Measurements from ENCODE around the gene STX3.

Gene STX3

DNA sequence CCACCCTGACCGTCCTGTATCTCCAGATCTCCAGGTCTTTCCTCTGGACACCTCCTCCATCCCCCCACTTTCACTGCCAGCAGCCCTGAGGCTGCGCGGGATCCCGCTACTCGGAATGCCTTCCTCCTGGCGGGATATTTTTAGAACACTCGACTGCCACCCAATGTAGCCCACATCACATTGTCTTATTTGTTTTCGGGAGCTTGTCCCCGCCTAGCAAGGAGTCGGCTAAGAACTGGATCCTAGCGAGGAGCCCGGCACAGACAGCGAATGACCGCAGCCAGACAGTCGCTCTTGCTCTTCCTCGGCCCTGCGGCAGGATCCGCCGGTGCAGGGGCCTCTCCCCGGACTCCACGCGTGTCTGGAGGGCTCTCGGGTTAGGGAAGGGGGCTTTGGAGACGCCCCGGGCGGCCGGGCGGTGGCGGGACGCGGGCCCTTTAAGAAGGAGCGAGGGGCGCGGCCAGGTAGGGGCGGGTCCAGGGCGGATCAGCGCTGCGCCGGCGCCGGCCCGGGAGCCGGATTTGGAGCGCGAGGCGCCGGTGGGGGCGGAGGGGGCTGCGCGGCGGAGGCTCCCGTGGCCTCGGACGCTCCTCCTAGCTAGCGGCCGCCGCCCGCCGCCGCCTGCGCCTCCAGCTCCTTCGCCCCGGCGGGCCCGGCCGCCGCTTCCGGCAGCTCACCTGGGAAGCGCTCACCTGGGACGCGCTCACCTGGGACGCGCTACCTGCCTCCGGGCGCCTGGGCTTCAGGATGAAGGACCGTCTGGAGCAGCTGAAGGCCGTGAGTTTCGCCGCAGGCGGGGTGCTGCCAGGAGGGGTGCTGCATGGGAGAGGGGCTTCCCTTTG is at the start of gene STX3:
Gene STX3, plus strand, starts transcription at position 518 of the 842 bp plus-strand sequence. Its CDS starts 230 bp downstream, at position 748.
- peak; percentile 32 for DNase-seq (ENCODE audit: low spot score)

DNA sequence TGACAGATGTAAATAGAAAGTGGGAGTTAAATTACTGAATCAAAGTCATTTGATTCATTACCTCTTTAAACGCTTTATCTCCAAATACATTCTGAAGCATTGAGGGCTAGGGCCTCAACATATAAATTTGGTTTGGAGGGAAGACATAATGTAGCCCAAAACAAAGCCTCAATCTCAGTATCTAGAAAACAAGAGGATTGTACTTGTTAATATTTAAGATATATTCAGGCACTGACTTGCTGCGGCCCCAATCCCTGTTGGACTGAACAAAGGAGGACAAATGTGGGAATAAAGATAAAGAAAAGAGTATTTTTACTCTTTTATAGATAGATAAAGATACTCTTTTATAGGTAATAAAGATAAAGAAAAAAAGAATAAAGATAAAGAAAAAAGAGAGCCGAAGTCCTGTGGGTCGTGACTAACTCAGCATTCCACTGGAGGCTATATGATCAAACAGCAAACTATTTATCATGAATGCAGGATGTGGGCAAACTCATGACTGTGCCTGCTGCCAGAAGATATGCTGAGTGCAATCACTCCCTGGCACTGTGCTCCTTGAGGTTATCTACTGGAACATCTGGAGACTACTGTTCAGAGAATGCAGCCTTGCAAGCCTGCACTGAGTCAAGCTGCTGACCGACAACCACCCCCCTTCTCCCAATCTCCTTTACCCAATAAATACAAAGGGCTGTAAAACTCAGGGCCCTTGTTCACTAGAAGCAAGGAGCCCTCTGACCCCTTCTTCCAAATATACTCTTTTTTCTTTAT is 48.5 kb upstream of the STX3 start:
- no peak for DNase-seq (ENCODE audit: low spot score)

DNA sequence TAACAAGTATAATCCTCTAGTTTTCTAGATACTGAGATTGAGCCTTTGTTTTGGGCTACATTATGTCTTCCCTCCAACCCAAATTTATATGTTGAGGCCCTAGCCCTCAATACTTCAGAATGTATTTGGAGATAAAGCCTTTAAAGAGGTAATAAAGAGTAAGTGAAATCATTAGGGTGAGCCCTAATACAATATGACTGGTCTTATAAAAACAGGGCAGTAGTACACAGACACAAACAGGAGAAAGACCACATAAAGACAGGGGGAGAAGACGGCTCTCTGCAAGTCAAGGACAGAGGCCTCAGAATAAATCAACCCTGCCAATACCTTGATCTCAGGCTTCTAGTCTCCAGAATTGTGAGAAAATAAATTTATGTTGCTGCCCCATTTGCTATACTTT is 47.8 kb upstream of the STX3 start:
- no peak for DNase-seq (ENCODE audit: low spot score)

DNA sequence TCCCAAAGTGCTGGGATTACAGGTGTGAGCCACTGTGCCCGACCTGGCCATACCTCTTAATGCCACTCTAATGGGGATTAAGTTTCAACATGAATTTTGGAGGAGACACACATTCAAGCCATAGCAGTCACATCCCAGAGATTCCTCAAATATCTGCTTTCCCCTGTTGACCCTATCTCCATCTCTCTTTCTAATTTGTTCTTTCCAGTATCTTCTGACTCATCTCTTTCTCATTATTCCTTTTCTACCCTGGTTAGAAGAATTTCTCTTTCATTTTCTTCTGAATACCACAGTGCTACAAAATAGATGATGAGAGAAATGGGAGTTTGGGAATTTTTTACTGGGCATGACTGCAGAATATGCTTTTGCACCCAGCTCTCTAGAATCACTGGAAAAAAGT is 46.6 kb upstream of the STX3 start:
- no peak for DNase-seq (ENCODE audit: low spot score)

DNA sequence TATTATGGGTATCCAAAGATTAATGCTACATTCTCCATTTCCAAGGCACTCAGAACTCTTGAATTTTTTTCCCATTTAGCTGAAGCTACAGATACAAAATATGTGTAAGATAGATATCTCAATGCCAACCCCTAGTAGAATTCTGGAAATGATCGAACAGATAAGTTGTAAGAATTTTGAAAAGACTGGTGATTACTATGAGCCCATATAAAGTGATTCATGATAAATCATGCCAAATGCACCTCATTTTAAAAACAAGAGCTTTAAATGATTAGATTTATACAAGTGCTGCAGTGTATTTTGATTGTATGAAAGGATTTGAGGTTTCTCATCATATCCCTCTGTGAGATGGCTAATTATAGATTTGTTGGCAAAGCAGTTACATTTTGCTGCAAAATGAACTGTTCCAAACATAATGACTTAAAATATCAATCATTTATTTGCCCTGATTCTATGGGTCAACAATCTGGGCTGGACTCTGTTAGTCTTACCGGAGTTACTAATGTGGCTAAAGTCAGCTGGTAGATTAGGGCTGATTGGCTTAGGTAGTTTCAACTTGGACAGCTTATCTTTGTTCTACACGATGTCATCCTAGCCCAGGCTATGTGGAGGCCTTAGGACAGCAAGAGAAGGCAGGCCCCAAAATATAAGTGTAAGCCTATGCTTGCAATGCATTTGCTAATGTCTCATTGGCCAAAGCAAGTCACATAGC is 44.9 kb upstream of the STX3 start:
- DNase-seq (ENCODE audit: low spot score) = no peak

DNA sequence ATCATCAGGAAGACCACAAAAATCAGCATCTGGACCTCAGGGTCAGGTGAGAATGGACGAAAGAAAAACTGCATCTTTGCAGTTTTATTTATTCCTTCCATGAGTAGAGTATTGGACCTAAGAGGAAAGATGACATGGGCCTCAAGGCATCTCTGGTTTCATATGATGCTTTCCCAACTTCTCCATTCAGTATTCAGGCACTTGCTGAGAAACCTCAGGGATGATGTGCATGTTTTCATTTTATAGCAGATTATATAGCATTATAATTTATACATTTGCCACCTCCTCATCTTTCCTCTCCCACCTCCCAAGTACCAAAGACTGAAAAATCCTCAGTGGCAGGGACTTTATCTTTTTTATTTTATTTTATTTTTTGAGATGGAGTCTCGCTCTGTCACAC is 41.4 kb upstream of the STX3 start, which contains the start of gene OR10V1:
Gene OR10V1, minus strand, starts transcription at position 101 of the 400 bp plus-strand sequence. Its CDS starts 0 bp downstream, at position 101.
- DNase-seq (ENCODE audit: low spot score) = no peak

DNA sequence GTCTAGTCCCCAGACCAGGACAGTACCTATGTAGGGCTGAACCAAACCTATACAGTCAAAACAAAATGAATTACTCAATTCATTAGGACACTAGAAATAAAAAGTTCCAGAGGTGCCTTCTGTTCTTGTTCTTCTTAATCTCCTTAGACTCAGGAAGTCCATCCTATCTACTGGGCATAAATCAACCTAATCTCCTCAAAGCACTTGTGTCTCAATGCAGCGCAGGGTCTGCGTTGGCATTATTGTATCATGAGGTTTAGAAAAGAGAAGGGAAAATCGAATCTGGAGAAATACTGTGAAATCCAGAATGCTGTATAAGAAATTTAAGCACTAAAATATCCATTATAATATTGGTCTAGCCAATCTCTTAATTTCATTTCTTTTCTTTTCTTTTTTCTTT is 39.1 kb upstream of the STX3 start:
- no peak for DNase-seq (ENCODE audit: low spot score)

DNA sequence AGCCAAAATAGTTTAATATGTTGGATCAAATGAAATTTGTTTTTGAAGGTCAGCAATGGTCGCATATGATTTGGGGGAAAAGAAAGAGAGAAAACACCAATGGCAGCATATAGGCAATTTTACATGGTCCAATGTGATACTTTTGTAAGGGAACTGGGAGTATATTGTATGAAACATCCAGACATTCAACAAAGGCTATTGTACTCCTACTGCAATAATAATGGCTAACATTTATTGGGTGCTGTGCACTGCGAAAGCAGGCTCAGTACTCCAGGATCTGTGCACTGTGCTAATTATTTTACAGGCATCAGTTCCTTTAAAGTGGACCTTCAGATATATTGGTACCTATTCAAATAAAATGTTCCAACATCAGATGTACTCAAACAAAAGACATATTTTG is 35.6 kb upstream of the STX3 start:
- peak; percentile 85 for DNase-seq (ENCODE audit: low spot score)

DNA sequence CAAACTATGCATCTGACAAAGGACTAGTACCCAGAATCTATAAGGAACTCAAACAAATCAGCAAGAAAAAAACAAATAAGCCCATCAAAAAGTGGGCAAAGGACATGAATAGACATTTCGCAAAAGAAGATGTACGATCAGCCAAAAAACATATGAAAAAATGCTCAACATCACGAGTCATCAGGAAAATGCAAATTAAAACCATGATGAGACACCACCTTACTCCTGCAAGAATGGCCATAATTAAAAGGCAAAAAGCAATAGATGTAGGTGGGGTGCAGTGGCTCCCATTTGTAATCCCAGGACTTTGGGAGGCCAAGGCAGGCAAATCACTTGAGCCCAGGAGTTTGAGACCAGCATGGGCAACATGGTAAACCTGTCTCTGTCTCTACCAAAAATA is 31.1 kb upstream of the STX3 start:
- DNase-seq (ENCODE audit: low spot score) = no peak

DNA sequence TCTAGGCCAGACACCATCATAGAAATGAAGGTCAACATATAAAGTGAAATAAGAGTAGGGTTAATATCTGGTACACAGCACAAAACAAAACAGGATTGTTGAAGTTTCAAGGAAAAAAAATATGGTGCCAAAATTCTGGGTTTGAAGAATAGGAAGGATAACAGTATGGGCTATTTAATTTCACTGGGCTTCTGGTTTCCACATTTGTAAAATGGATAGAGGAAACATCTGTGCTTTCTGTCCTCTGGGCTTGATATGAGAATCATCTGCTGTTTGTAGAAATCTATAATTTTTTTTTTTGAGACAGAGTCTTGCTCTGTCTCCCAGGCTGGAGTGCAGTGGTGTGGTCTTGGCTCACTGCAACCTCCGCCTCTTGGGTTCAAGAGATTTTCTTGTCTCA is 27.8 kb upstream of the STX3 start:
- no peak for DNase-seq (ENCODE audit: low spot score)

DNA sequence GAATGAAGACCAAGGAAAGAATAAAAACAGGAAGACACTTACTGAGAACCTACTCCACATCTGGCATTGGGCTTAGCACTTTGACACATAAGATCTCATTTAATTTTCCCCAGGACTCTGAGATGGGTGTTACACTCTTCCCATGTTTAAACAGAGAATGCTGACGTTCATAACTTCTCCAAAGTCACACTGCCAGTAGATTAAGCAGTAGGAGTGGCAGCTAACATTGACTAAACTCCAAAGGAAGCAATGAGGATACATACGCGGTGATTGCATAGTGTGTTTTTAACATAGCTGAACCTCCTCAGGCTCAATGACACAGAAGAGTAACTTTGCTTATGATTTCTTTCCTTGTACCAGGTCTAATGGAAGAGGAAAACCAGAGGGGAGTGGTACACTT is 27.0 kb upstream of the STX3 start:
- no peak for DNase-seq (ENCODE audit: low spot score)

DNA sequence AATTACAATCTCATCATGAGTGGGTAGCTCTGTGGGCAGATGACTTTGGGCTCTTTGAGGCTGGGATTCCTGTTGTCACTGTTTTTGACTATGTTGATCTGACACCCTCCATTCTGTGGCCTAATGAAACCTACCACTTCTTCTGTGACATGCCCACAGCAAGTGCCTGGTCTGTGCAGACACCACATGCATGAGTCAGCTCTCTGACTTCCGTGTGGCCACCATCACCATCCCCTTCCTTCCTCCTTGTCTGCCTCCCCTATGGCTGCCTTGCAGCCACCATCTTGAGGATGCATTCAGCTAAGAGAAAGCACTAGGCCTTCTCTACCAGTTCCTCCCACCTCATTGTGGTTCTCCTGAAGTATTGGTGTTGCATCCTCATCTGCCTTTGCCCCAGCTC is 26.3 kb upstream of the STX3 start:
- no peak for DNase-seq (ENCODE audit: low spot score)

DNA sequence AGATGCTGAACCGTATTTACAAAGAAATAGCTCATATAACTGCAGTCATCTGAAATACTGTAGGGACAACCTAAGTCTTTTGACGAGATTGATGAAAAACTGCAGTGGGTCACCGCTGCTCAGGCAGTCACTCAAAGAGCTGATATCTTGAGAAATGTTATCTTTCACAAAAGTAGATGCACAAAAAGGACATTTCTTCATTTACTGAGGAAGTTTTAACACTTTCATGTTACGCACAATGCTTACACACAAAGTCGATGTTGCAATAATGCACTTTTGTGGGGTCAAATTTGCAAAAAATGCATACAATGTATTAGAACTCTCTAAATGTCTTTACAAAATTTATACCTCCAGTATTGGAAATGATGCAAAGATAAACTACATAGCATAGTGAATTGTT is 25.3 kb upstream of the STX3 start:
- DNase-seq (ENCODE audit: low spot score) = no peak

DNA sequence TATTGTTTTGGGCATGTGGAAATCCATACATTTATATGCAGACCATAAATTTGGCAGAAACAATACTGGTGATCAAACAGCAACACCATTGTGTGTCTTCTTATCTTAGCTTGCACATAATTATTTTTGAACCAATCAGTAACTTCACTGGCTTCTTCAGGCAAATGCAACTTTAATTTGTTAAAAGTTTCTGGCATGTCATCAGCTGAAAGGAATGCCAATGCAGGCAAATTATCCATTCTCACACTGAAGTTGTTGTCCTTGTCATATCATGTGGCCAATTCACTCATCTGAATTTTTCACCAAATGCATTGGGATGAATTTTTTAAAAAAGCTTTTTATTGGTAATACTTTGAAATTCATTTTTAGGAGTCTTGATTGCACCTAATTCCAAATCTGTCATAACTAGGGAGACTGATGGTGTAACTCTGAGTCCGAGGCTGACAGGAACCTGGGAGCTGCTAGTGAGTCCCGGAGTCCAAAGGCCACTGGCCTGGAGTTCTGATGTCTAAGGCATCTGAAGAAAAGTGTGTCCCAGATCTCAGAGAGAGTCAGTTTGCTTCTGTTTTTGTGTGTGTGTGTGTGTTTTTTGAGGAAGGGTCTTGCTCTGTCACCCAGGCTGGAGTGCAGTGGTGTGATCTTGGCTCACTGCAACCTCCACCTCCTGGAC is 24.1 kb upstream of the STX3 start:
- no peak for DNase-seq (ENCODE audit: low spot score)

DNA sequence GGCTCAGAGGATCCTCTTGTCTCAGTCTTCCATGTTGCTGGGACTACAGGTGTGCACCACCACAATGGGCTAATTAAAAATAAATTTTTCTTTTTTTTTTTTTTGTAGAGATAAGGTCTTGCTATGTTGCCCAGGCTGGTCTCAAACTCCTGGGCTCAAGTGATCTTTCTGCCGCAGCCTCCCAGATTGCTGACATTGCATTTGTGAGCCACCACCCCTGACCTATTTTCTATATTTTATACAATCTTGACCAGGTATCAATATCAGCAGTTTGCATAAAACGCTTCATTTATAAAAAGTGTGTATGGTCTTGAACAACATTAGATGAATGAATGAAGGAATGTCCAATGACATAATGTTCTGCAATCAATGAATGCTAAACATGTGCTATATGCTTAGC is 9.1 kb upstream of the STX3 start:
- DNase-seq (ENCODE audit: low spot score) = no peak

DNA sequence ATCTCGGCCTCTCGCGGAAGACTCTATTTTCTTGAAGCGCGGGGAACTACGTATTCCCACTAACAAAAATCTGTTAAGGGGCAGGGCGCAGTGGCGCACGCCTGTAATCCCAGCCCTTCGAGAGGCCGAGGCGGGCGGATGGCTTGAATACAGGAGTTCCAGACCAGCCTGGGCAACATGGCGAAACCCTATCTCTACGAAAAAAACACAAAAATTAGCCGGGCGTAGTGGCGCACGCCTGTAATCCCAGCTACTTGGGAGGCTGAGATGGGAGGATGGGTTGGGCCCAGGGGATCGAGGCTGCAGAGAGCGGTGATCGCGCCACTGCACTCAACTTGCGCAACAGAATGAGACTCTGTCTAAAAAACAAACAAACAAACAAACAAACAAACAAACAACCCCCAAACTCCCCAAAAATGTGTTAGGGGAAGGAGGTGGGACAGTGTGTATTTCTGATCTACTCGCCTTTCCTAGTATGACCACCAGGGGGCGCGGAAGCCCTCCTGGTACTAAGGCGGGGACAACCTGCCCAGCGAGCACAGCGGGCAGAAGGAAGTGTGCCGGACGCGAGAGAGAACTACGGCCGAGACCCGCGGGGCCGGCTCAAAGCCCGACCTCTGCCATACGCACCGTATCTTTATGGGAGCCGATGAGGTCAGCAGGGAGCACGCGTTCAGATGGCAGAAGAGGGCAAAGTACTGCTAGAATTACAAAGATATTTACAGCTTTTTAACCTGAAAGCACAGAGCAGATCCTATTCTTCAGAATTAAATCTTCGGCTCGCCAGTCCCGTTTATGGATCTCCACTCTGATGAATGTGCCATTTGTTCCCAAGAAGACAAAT is 1.3 kb upstream of the STX3 start:
- DNase-seq (ENCODE audit: low spot score) = peak; percentile 88

DNA sequence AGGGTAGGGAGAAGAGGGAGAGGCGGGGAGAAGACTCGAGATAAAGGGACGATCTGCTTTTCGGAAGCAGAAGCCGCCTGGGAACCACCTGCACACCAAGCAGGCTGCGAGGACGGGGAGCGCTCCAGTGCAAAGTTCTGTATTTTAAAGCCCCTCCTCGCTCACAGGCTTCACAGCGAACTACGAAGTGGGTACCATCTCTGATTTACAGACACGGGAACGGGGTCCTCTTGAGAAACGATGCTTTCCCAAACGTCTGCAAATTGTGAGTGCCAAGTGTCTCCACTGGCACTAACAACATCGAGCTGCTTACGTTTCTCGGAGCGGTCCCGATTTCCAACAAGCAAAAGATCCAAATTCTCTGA is 700 bp upstream of the STX3 start:
- DNase-seq (ENCODE audit: low spot score) = no peak

DNA sequence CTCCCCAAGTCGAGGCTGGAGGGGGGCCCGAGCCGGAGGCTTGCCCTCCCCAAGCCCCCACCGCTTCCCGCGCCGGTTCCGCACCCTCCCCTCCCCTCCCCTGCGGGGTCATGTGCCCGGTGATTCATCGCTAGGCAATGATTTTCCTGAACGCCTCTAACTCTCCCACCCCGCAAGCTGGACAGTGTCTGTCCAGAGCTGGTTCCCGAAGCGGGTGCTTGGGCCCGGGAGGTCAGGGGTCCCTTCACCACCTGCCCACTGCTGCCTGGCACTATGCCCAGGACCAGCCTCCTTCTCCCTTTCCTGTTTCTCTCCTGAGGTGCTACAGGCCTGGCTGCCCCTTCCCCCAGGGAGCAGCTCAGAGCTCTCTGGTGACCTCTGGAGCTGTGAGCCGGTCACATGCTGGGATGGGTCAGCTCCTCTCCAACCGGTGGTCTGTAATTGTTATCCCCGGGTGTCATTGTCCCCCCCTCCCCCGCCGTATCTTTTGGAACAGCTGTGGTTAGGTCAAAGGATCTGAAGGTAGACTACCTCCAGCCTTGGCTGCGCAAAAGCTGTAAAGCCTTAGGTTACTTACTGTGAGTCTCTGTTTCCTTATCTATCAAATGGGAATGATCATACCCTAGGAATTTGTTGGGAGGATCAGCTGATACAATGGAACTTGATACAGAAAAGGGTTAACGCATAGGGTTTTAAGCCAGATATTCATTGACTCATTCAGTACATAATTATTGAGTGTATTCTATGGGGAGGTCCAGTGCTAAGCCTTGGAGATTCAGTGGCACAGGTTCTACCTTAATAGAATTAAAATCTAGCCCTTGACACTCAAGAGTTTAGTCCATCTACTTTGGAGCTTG is 753 bp downstream of the STX3 start:
- peak; percentile 61 for DNase-seq (ENCODE audit: low spot score)

DNA sequence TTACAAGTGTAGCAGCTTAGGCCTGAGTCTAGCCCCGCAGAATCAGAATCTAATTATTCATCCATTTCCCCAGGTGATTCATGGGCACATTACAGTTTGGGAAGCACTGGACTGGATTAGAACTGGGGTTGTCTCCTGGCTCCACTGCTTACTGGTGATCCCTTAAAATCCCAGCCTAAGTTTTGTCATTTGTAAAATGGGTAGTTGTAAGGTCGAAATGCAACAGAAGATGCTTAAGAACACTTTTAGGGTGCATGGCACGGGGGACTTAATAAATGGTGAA is 1.3 kb downstream of the STX3 start:
- no peak for DNase-seq (ENCODE audit: low spot score)

DNA sequence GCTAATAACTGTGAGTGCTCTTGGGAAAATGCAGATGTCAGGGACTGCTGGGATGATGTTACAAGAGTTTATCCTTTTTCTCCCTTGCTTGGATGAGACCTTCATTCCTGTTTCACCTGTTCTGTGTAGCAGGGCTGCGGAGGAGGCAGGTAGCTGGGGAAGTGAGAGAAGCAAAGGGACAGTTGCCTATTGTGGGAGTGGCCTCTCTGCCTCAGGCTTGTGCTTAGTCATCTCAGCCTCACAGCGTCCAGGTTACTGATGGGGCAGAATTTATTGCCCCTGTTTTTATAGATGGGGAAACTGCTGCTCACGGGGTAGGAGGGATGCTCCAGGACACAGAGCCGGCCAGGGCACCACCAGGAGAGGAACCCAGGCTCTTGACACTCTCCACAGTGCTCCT is 1.7 kb downstream of the STX3 start:
- DNase-seq (ENCODE audit: low spot score) = no peak

All from pons (tissue), 1 donor.